Nucleus accumbens (tissue), 56 donors: Measurements from ENCODE around the gene SERPINI1.

Experiments
- DNase-seq, 56 donors: peaks; one replicate each; lab custom pipeline; 2025; lab: John Stamatoyannopoulos, UW

The SERPINI1 gene

DNA sequence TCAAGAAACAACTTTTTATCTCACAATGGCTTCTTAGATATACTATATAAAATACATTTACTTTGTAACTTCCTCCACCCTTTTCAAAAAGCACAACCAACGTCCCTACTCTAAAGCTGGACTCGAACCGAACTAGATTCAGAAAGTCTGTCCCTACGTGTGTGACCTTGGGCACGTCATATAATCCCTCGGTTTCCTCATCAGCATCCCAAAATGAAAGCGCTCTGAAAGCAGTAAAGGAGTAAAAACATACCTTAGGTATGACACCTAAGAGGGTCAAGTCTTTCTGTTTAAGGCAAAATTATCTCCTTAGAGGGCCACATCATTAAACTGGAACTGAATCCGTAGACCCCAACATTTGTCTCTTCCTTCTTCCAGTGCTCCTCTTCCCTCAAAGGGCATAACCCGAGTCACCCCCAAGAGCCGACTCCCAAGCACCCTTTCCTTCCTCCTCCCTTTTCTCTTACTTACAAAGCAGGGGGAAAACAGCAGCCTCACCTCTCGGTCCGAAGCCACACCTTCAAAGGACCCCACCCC lies 1.5 kb upstream of the SERPINI1 start:
- DNase-seq, result no peak

DNA sequence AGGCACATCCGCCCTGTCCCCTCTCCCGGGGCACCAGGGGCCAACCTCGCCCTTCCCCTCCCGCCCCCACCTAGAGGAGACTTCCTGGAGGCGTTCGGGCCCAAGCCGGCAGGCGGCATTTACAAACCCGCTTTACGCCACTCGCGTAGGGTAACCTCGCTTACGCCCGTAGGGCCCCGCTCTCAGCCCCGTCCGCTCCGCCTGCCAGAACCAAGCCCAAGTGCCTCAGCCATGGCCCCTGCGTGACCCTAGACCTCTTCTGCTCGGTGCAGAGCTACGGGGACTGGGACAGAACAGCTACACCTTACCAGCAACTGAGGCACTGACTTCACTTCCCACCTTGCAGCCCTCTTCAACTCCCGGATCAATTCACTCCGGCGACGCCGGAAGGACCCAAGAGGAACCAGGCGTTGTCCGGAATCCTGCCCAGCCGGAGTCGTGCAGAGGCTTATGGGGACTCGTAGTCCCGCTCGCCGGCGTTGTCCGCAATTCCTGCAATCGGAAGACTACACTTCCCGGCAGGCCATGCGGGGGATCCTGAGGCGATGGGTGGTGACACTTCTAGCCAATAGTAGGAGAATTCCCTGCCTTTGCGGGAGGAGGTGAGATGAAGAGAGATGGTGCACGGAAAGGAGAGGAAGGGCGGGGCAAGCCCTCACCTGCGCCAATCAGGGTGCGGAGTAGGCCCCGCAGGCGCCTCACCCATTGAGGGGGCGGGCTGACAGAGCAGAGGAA lies 856 bp upstream of the SERPINI1 start, which contains the start of gene PDCD10:
PDCD10 (minus strand) TSS at position 395 of the 735 bp plus-strand sequence. CDS start 14,735 bp downstream, outside the sequence.
- peak; percentile 75 to 99 (median 97) for DNase-seq

DNA sequence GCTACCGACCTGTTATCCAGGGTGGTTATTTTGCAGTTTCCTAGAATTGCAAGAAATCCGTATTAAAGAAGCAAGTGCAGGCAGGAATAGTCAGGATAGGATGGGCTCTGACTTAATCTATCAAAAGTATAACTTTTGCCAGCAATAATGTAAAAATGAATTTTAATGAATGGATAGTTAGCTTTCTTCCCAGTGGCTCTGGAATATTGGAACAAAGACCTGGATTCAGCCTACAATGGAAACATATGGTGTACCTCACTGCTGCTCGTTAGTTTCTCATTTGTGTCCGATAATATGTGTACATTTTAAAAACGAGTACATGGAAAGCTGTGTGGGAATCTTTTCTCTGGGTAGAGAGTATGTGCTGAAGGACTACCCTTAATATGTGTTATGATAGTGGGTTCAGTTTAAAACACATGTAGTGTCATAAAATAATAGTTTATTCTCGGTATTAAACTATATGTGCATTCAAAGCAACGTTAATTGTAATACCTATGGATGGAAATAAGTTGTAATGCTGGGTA lies 805 bp downstream of the SERPINI1 start:
- no peak for DNase-seq

DNA sequence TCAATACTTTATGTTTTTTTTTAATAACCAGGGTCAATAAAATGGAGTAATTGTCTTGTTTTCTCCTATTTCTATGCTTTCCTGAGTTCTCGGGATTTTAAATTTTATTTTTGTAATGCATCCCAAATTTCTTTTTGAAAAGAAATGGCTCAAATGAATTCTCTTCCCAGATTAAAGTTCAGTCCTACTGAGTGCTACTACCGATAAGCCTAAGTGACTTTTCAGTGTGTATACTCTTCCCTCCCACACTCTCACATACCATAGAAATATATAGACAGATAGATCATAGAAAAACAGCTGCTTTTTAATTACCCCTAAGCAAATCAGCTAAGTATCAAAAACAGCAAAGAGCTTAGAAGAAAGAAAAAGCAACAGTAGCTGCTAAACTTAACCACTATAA lies 1.5 kb downstream of the SERPINI1 start:
- no peak for DNase-seq

- no peak for DNase-seq
Measured at GRCh38 chr3:167738037-167738436, 2.5 kb downstream of the SERPINI1 start.

DNA sequence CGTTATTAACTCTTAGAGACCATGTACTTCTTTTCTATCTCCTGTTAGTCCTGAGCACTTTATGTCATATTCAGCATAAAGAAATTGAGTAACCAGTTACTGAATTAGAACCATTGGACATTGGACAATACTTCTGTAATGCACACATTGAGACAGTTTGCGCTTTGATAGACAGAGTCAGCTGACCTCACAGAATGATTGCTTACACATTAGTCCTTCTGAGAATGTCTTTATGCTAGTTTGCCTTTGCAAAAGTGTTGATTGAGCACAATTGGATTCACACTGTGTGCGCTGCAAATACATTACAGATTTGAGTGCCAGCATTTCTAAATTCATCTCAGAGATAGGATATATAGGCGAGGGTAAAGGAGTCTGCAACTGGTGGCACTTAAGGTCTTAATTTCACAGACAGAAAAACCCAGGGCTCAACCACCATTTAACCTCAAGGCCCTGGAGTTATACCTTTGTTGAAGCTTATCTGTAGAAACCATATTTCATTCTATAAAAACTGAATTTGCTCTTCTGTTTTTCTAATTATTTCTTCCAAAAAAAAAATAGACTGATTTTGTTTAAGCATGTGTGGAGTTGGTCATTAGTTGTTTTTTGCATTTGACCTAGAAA lies 3.8 kb downstream of the SERPINI1 start:
- DNase-seq, result peak in 6 of 56 donors; percentile 1 to 18 (median 14)

GRCh38 chr3:167740961-167741587 lies 5.6 kb downstream of the SERPINI1 start:
- DNase-seq, result peak in 36 of 56 donors; percentile 2 to 69 (median 18)

- DNase-seq, result peak in 4 of 56 donors; percentile 1 to 18 (median 12)
Measured at GRCh38 chr3:167742338-167742737, 6.8 kb downstream of the SERPINI1 start.

DNA sequence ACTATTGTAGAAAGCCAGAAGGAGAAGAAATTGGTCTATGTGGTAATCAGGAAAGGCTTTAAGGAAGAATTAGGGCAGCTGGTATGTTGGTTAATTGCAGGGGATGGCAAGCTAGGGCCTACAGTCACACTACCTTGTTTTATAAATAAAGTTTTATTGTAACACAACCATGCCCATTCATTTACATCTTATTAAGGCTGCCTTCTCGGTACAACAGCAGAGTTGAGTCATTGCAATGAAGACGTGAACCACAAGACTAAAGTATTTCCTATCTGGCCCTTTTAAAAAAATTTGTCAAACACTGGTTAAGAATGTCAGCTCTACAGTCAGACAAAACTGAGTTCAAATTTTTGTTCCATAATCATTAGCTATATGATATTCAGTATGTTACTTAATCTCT lies 8.3 kb downstream of the SERPINI1 start:
- DNase-seq, result no peak

GRCh38 chr3:167749209-167749608 lies 13.7 kb downstream of the SERPINI1 start:
- DNase-seq, result no peak

GRCh38 chr3:167749728-167750127 lies 14.2 kb downstream of the SERPINI1 start:
- no peak for DNase-seq

DNA sequence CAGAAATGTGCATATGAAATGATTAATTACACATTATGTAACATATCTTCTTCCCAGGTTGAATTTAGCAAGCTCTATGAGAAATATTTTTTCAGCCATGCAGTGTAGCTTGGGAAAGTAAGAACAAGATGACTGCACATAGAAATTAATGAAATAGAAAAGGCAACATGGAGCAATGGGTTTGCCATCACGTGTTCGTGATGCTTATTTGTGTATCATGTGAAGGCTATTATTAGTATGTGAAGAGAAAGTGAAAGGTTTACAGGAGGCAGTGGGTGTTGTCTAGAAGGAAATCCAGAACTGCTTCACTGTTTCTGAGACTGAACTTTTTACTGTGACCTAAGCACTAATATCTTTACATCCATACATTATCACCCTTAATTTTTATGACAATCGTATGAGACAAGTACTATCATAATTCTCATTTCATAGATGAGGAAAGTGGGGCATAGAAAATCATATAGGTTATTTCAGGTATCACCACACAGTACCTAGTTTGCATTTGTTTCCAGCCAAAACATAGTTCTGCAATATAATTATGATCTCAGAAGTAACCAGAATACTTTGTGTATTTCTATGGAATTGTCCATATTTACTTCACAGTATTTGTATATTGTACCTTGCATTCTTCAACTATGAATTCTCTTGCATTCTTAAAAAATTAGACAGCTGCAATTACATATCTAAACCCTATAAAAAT lies 14.9 kb downstream of the SERPINI1 start:
- no peak for DNase-seq

- no peak for DNase-seq
Measured at GRCh38 chr3:167754049-167754448, 18.5 kb downstream of the SERPINI1 start.

DNA sequence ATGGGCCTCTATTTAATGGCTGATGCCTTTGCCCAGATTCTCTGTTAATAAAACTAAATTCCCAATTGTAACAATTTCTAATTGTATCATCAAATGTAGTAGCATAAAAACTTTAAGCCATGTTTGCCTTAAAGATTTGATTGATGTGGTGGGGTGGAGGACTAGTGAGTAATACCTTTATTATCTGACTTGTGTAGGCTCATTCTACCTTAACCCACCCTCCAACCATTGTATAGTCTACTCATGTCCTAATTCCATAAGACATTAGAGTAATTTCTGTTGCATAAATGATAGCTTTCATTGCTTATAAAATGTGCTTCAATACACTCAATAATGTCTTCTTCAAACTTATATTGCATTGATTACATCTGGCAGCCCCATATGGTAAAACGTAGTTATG lies 25.8 kb downstream of the SERPINI1 start:
- no peak for DNase-seq

DNA sequence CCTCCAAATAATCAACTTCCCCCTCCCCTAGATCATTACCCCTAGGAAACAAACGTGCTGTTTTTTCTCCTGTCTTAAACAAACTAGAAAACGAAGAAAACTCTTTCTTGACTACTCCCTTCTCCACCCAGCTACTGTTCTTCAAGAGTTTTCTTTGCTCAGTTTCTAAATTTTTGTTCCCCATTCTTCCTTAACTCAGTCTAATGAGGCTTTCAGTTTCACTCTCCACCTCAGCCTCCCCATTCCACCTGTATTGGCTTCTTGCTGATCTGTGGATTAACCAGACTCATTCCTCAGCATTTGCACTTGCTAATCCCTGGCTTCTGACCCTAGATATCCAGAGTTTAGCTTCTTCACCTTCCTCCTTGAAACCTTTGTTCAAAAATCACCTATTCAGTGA lies 26.8 kb downstream of the SERPINI1 start:
- DNase-seq, result no peak

GRCh38 chr3:167772992-167773391 lies 37.5 kb downstream of the SERPINI1 start:
- no peak for DNase-seq

- no peak for DNase-seq
Measured at GRCh38 chr3:167773584-167773983, 38.1 kb downstream of the SERPINI1 start.

GRCh38 chr3:167776066-167776685 lies 40.7 kb downstream of the SERPINI1 start:
- peak in 2 of 56 donors; percentile 1 to 4 for DNase-seq

DNA sequence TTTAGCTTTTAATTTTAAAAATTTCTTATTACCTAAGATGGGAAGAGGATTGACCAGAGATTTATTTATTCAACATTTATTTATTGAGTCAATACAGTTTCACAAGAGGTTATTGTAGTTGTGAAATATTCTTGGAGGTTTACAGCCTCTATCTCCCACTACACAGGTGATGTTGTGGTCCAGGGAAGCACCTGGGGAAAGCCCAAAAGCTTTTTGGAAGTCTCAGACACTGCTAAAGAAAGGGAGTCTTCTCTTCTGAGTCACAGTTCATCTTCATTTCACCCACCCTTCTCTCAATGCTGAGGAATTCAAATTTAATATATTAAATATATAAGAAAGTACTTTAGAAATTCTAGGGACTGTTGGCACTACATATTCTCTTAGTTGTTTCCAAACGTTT lies 41.8 kb downstream of the SERPINI1 start:
- DNase-seq, result no peak
